Stimulated activated CD4-positive, alpha-beta T cell treated with anti-CD3 and anti-CD28 coated beads, Interleukin-2, amount 100 ng/mL, for 48 hours (primary cell): ENCODE measurements around the gene PACSIN3.
"Not testable (repeated sequence)": the region's sequence is repeated elsewhere in the genome, so short reads cannot be mapped to it uniquely, and the experiment has no call there.

Experiments
- DNase-seq, 2 donors: peaks; one replicate each; pipeline ENCODE4 v3.0.0-alpha.2; 2020

The PACSIN3 gene

GRCh38 chr11:47191137-47191536 is 4.9 kb upstream of the PACSIN3 start:
- not testable (repeated sequence) for DNase-seq

GRCh38 chr11:47189100-47189834 is 3.0 kb upstream of the PACSIN3 start:
- no peak for DNase-seq

- no peak for DNase-seq
Observed at GRCh38 chr11:47188259-47188658, 2.0 kb upstream of the PACSIN3 start.

- DNase-seq, result no peak
Observed at GRCh38 chr11:47187723-47188122, 1.5 kb upstream of the PACSIN3 start.

- DNase-seq, result peak; percentile 34 to 37
Observed at GRCh38 chr11:47186700-47187695, 764 bp upstream of the PACSIN3 start.

GRCh38 chr11:47185305-47186075 is 744 bp downstream of the PACSIN3 start:
- no peak for DNase-seq

GRCh38 chr11:47184711-47185304 is 1.4 kb downstream of the PACSIN3 start:
- no peak for DNase-seq

- DNase-seq, result no peak
Observed at GRCh38 chr11:47183969-47184368, 2.3 kb downstream of the PACSIN3 start.

- DNase-seq, result no peak
Observed at GRCh38 chr11:47183031-47183856, 3.0 kb downstream of the PACSIN3 start.

- no peak for DNase-seq
Observed at GRCh38 chr11:47182380-47182779, 3.9 kb downstream of the PACSIN3 start.

GRCh38 chr11:47181271-47181670 is 5.0 kb downstream of the PACSIN3 start:
- DNase-seq, result no peak

GRCh38 chr11:47180006-47180787 is 6.0 kb downstream of the PACSIN3 start:
- DNase-seq, result no peak

GRCh38 chr11:47179655-47179991 is 6.6 kb downstream of the PACSIN3 start:
- DNase-seq, result no peak

GRCh38 chr11:47178737-47179654 is 7.2 kb downstream of the PACSIN3 start:
- no peak for DNase-seq

GRCh38 chr11:47178316-47178715 is 7.9 kb downstream of the PACSIN3 start:
- DNase-seq, result no peak

- DNase-seq, result no peak
Observed at GRCh38 chr11:47177846-47178245, 8.4 kb downstream of the PACSIN3 start.

GRCh38 chr11:47177229-47177845 is 8.9 kb downstream of the PACSIN3 start:
- DNase-seq, result peak; percentile 51 to 54

GRCh38 chr11:47176328-47177228 is 9.7 kb downstream of the PACSIN3 start, which contains the start of gene ARFGAP2:
Gene ARFGAP2, minus strand, starts transcription at chr11:47176879. Its CDS starts 26 bp downstream, at chr11:47176853.
- peak; percentile 93 to 95 for DNase-seq
